Suprapubic skin (tissue), 4 donors: ENCODE data around the gene IRAG1. TPM values are rescaled to one million over a fixed set of nuclear protein-coding genes. Genes with fewer than 3 reads are reported as not detected.
"Not testable (repeated sequence)": the region's sequence is repeated elsewhere in the genome, so short reads cannot be mapped to it uniquely, and the experiment has no call there.

ENCODE experiments used
- DNase-seq, 2 donors: peaks; one replicate each; pipeline ENCODE4 v3.0.0-alpha.2; 2019; ENCODE audit warnings: low spot score in 2 of 2
- H3K27ac ChIP-seq: fragments of 200-600 bp; sonication (generic); one replicate; pipeline ENCODE4 v1.5.1; 2019
- H3K27me3 ChIP-seq: fragments of 200-600 bp; sonication (generic); one replicate; pipeline ENCODE4 v1.5.1; 2019
- H3K36me3 ChIP-seq: fragments of 200-600 bp; sonication (generic); one replicate; pipeline ENCODE4 v1.5.1; 2019
- H3K4me1 ChIP-seq: fragments of 200-600 bp; sonication (generic); one replicate; pipeline ENCODE4 v1.5.1; 2019
- H3K4me3 ChIP-seq: fragments of 200-600 bp; sonication (generic); one replicate; pipeline ENCODE4 v1.5.1; 2019; ENCODE audit warnings: mild to moderate bottlenecking
- H3K9me3 ChIP-seq: fragments of 200-600 bp; sonication (generic); one replicate; pipeline ENCODE4 v1.5.1; 2019
- EP300 ChIP-seq: sonication (generic); formaldehyde crosslinking; IDR thresholded peaks from one replicate; pipeline ENCODE4 v1.6.1; 2017; ENCODE audit warnings: antibody characterized with exemption
- POLR2A ChIP-seq, 2 donors: fragments of 450-650 bp; IDR thresholded peaks; one replicate each; pipeline ENCODE4 v1.6.1; 2017; ENCODE audit warnings: antibody characterized with exemption in 2 of 2, mild to moderate bottlenecking in 2 of 2, moderate library complexity in 2 of 2
- POLR2AphosphoS5 ChIP-seq, 3 donors: sonication (generic); formaldehyde crosslinking; IDR thresholded peaks; one replicate each; pipeline ENCODE4 v1.6.1; 2017; ENCODE audit warnings: antibody characterized with exemption in 3 of 3
- WGBS: methylation state at CpG from one replicate; pipeline ENCODE4 v1.1.5; 2018; 5-methylcytosine and 5-hydroxymethylcytosine counted together
- total RNA-seq, 4 donors: library from RNA; depleted of rRNA; stranded (reverse); fragments of >200 nt; gene quantifications; one replicate each; pipeline ENCODE4 v1.1.0, GENCODE V29; 2016
- TF ChIP-seq, protein P1 (sequence below), 2 donors: fragments of 200-600 bp in 1 of 2; fragments of 450-650 bp in 1 of 2; sonication (generic) in 1 of 2; IDR thresholded peaks; one replicate each; pipeline ENCODE4 v1.5.1; 2016 to 2019; ENCODE audit warnings: antibody characterized with exemption in 2 of 2, mild to moderate bottlenecking in 1 of 2, moderate library complexity in 1 of 2

IRAG1 gene
- total RNA-seq, 4 donors from 2014 or later: 2.9 to 4.6 (median 4.2) TPM

- no peak for DNase-seq
- H3K27ac ChIP-seq: peak overlapping the region; percentile 54
- WGBS: 68% methylated on average over 7 of the region's 7 CpGs
- H3K27me3 ChIP-seq: no peaks in the 10 kb centered on the region
- TF ChIP-seq, protein P1, sequence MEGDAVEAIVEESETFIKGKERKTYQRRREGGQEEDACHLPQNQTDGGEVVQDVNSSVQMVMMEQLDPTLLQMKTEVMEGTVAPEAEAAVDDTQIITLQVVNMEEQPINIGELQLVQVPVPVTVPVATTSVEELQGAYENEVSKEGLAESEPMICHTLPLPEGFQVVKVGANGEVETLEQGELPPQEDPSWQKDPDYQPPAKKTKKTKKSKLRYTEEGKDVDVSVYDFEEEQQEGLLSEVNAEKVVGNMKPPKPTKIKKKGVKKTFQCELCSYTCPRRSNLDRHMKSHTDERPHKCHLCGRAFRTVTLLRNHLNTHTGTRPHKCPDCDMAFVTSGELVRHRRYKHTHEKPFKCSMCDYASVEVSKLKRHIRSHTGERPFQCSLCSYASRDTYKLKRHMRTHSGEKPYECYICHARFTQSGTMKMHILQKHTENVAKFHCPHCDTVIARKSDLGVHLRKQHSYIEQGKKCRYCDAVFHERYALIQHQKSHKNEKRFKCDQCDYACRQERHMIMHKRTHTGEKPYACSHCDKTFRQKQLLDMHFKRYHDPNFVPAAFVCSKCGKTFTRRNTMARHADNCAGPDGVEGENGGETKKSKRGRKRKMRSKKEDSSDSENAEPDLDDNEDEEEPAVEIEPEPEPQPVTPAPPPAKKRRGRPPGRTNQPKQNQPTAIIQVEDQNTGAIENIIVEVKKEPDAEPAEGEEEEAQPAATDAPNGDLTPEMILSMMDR (IDR thresholded peaks at IDR 0.05): no peak
- TF ChIP-seq EP300: no peak
- no peak for TF ChIP-seq POLR2AphosphoS5 (IDR thresholded peaks at IDR 0.05)
- no peak for TF ChIP-seq POLR2A (IDR thresholded peaks at IDR 0.05)
- H3K4me1 ChIP-seq: peaks cover 4% of the 10 kb centered on the region
- no peaks in the 10 kb centered on the region for H3K9me3 ChIP-seq
- H3K4me3 ChIP-seq: peak overlapping the region; percentile 33
- H3K36me3 ChIP-seq: no peaks in the 10 kb centered on the region
Observed at GRCh38 chr11:10692531-10693115, 932 bp downstream of the IRAG1 start.

DNA sequence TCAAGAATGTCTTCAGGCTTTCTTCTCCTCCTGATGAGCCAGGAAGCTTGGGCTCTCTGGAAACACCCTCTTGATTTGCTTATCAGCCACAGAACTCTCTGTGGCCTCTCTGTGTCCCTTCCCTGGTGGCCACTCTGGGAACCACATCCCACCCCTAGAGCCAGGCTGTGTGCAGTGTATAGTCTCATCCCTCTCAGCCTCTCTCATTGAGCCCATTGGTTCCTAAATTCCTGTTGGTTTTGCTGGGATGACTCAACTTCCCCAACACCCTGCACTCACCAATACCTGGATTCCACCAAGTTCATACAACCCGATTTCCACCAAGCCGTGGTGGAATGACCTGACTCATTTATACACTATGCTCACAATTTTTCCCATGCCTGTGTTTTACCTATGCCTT lies 5.2 kb downstream of the IRAG1 start:
- H3K27ac ChIP-seq: no peak overlapping the region
- no peaks in the 10 kb centered on the region for H3K27me3 ChIP-seq

DNA sequence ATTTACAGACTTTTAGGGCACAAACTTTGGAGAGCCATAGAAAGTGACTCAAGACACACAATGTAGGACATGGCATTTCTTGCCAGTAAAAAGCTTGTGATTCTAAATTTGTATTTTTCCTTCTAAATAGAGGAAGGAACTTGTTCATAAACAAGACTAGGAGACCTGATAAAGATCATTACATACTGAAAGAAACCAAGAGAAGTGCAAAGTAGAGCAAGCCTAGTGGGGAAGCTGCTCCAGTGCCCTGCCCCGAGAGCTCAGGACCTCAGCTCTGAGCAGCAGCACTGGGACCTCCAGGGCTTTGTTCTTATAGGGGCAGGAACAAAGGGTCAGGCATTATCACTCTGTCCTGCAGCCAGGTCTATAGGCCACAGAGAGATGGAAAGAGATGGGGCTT lies 7.2 kb downstream of the IRAG1 start:
- H3K4me3 ChIP-seq: no peak overlapping the region
- no peaks in the 10 kb centered on the region for H3K4me1 ChIP-seq
- no peaks in the 10 kb centered on the region for H3K36me3 ChIP-seq
- no peak for DNase-seq
- WGBS: 88% methylated on average over 1 of the region's 1 CpG
- no peak for TF ChIP-seq POLR2A (IDR thresholded peaks at IDR 0.05)
- TF ChIP-seq, protein P1 (IDR thresholded peaks at IDR 0.05): no peak
- TF ChIP-seq EP300: no peak
- TF ChIP-seq POLR2AphosphoS5 (IDR thresholded peaks at IDR 0.05): no peak
- no peak overlapping the region for H3K27ac ChIP-seq
- H3K27me3 ChIP-seq: no peaks in the 10 kb centered on the region
- no peaks in the 10 kb centered on the region for H3K9me3 ChIP-seq

More for the DNA sequence above, 5.2 kb downstream of the IRAG1 start:
- TF ChIP-seq, protein P1 (IDR thresholded peaks at IDR 0.05): no peak
- TF ChIP-seq EP300 (no peak), POLR2AphosphoS5 (IDR thresholded peaks at IDR 0.05) (no peak), POLR2A (IDR thresholded peaks at IDR 0.05) (no peak)
- Histone ChIP-seq H3K4me3 (no peak overlapping the region), H3K9me3 (no peaks in the 10 kb centered on the region), H3K4me1 (peaks cover 4% of the 10 kb centered on the region), H3K36me3 (no peaks in the 10 kb centered on the region)
- no peak for DNase-seq
- WGBS: 97% methylated on average over 2 of the region's 2 CpGs

GRCh38 chr11:10683429-10683828 lies 10.1 kb downstream of the IRAG1 start:
- Histone ChIP-seq H3K9me3 (no peaks in the 10 kb centered on the region), H3K4me3 (no peak overlapping the region), H3K27ac (no peak overlapping the region), H3K27me3 (no peaks in the 10 kb centered on the region), H3K4me1 (no peaks in the 10 kb centered on the region), H3K36me3 (no peaks in the 10 kb centered on the region)
- 79% methylated on average over 1 of the region's 1 CpG for WGBS
- TF ChIP-seq EP300: no peak
- TF ChIP-seq, protein P1 (IDR thresholded peaks at IDR 0.05): no peak
- DNase-seq: no peak

DNA sequence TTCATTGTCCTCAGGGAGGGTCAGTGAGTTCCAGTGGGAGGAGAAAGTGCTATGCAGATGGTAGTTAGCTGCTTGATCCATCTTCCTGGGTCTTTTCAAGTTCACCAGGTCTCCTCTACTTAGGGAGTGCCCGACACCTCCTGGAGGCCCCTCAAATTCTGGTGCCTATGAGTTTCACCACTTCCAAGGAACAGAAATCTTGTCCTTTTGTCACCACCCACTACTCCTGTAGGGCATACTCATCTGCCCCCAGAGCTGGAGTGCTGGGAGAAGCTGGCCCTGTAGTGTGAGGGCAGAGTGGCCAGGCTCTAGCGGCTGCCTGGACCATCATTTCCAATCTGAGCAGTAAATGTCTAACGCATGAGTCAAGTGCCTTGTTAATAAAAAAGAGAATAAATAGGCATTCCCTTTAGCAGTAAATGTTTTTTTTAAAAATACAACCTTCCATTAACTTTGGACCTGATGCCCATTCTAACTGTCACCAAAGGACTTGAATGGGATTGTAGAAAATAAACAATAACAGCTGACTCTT lies 12.5 kb downstream of the IRAG1 start:
- WGBS: 88% methylated on average over 3 of the region's 3 CpGs
- Histone ChIP-seq H3K36me3 (no peaks in the 10 kb centered on the region), H3K9me3 (no peaks in the 10 kb centered on the region), H3K27me3 (no peaks in the 10 kb centered on the region), H3K27ac (no peak overlapping the region), H3K4me1 (peaks cover 6% of the 10 kb centered on the region), H3K4me3 (no peak overlapping the region)
- DNase-seq: no peak
- TF ChIP-seq POLR2AphosphoS5 (IDR thresholded peaks at IDR 0.05): no peak
- TF ChIP-seq EP300: no peak
- TF ChIP-seq, protein P1 (IDR thresholded peaks at IDR 0.05): no peak
- no peak for TF ChIP-seq POLR2A (IDR thresholded peaks at IDR 0.05)

DNA sequence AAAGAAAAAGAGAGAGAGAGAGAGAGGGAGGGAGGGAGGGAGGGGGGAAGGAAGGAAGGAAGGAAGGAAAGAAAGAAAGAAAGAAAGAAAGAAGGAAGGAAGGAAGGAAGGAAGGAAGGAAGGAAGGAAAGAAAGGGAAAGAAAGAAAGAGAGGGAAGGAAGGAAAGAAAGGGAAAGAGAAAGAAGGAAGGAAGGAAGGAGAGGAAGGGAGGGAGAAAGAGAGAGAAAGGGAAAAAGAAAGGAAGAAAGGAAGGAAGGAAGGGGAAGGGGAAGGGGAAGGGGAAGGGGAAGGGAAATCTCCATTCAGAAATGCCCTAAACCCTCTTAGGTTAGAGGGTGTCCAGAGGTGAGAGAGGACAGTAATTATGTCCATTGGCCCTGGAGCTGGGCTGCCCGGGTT lies 13.3 kb downstream of the IRAG1 start:
- 85% methylated on average over 1 of the region's 1 CpG for WGBS
- not testable (repeated sequence) for H3K27me3 ChIP-seq, H3K27ac ChIP-seq

More for the DNA sequence above, 13.3 kb downstream of the IRAG1 start:
- not testable (repeated sequence) for DNase-seq, H3K36me3 ChIP-seq, H3K9me3 ChIP-seq, H3K4me3 ChIP-seq
- H3K4me1 ChIP-seq: peaks cover 13% of the 10 kb centered on the region
